Activated T-cell treated with anti-CD3 and anti-CD28 coated beads for 24 hours (primary cell): ENCODE measurements around the gene HSBP1.

ENCODE experiments used
- DNase-seq: peaks from one replicate; pipeline ENCODE4 v3.0.0-alpha.2; 2020; ENCODE audit warnings: low read depth

Gene HSBP1

DNA sequence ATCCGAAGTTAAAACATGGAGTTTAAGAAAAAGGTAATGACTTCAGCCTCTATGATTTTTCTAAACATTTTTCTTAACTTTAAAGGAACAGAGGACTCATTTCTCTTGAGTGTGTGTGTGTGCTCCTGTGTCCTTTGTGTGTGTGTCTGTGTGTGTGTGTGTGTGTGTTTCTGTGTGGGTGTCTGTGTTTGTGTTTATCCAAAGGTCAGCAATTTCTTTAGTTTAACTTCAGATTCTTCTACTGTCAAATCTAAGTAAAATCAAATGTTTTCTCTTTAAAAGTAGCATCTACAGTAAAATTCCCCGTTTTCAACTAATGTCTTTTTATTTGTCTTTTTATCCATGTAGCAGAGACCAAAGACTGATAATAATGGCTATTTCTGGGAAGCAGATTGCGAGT is 31.8 kb downstream of the HSBP1 start:
- no peak for DNase-seq

GRCh38 chr16:83840060-83840617 is 32.4 kb downstream of the HSBP1 start:
- DNase-seq: no peak

DNA sequence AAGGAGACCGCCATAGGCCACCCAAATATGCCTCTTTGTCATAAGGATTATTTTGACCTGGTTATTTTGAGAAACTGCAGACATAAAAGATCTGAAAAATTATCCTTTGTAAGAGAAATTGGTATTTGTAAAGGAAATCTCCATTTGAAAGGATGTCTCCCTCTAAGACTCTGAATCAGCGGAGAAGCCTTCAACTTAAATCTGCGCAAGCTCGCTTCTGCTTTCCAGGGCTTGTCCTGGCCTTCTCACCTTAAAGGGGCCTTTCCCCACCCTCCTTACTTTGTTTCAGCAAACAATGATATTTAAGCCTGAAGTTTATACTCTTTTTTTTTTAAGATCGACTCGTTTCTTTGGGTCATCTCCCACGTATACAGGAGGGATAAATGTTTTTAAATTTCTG is 34.5 kb downstream of the HSBP1 start:
- no peak for DNase-seq

DNA sequence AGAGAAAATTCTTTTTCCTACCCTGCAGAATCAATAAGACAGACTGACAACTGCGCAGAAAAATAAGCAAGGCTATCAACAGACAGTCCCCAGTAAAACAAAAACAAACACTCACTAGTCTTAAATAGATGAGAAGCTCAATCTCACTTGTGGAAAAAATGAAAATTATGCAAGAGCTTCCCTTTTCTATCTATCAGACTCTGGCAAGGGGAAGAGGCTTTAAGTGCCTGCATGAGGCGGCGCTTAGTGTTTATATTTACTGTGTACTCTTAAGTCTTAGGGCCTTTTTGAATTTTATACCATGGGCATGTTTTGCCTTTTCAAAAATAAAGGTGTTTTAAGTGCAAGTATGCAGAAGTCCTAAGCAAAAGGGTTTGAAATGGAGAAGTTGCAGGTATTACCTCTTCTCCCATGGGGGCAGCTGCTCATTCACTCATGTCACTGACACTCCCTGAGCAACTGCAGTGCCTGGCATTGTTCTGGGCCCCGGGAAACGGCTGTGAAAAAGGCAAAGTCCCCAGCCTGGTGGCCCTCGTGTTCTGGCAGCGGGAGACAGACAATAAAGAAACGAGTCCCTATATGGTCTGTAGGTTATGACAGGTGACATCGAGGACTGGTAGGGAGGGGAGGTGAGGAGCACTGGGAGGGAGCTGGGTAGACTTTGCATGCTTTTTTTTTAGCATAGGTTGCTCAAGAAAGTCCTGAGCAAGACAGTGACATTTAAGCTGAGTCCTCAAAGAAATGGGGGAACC is 35.2 kb downstream of the HSBP1 start:
- DNase-seq: no peak

DNA sequence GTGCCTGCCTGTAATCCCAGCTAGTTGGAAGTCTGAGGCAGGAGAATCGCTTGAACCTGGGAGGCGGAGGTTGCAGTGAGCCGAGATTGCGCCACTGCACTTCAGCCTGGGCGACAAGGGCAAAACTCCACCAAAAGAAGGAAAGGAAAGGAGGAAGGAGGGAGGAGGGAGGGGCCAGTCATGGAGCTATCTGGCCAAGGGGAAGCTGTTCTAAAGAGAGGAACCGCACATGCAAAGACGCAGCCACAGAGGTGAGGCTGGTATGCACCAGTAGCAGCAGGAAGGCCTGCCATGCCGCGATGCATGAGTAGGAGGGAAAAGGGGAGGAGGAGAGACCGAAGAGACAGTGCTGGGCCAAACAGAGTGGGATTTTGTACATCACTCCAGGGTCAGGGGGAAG is 35.9 kb downstream of the HSBP1 start:
- DNase-seq: no peak

DNA sequence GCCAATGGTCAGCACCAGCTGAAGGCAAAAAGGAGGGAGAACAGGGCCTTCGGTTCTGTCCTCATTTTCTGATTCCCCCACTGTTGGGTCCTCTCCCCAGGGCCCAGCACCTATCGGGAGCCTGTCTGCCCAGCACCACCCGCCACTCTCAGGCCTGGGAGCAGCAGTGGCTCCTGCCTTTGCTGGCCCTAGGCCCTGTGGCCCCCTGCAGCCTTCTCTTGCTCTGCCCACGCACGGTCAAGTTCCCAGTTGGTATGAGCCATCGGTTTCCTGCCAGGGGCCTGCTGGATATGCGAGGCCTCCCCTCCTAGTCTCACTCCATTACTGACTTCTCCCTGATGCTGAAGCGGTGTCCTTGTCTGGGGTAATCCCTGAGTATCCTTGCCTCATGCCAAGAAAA is 37.5 kb downstream of the HSBP1 start:
- no peak for DNase-seq

DNA sequence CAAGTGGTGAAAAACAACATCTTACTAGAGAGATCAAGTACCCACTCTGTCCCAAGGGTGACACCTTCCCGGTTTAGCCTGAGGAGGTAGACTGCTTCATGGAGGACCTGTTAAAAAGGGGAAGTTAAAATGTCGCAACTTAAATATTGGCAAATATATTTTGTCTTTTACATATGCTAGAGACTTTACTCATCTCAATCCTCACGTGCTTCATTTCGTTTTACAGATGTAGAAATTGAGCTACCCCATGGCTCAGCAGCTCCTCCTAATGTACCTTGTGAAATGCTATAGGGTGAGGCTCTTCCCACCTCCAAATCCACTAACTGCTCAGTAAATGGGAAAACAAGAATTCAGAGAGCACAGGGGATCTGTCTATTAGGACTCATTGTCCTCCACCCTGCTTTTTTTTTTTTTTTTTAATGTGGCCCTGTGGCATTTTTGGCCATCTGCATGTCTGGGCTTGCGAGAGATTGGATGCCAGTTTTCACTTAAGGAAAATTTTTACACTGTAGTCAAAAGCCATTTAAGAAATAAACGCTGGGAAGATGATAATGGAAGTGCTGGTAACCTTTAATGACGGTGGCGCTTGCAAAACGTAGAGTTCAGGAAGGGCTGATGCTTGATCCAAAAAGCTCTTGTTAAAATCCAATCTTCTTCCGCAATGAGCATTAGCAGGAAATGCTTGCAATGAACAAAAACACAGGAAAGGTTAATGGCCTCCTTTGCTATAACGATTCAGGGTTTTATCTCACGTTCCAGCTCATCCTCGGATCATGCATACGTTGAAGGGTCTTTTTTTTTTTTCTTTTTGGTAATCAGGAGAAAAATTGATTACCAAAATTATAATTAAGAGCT is 39.8 kb downstream of the HSBP1 start:
- DNase-seq: no peak

DNA sequence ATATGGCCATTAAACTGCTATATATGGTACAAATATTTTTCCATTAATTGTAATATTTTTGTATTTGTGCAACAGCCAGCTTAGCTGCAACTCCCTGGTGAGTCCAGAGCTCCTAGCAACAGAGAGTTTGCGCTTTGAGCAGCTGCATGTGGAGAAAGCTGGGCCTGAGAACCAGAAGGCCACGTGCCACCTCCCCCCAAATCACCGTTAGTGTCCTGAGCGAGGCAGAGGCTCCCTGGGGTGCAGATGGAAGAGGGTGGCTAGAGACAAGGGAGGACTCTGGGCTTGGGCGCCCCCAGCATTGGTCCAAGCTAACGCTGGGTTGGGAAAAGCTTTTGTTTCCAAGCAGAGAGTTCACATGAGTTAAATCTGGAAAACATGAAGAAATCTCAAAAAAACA is 41.6 kb downstream of the HSBP1 start:
- DNase-seq: no peak

- DNase-seq: no peak
These were observed 43.2 kb downstream of the HSBP1 start for GRCh38 chr16:83850947-83851346.

DNA sequence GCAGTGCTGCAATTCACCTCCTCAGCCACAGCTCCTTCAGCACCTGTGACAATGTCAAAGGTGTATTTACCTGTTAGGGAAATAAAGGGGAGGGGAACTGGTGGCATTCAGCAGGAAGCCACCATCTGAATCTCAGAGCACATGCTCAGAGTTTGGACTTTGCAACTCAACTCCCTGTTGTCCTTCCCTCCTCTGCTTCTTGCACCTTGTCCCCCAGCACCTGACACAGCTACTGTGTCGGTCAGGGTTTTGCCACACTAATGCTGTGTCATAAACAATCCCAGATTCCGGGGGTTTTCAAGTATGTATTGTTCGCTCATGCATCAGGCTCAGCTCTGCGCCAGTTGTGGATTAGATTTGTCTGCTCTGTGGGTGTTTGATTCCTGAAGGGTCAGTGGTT is 43.7 kb downstream of the HSBP1 start:
- no peak for DNase-seq

DNA sequence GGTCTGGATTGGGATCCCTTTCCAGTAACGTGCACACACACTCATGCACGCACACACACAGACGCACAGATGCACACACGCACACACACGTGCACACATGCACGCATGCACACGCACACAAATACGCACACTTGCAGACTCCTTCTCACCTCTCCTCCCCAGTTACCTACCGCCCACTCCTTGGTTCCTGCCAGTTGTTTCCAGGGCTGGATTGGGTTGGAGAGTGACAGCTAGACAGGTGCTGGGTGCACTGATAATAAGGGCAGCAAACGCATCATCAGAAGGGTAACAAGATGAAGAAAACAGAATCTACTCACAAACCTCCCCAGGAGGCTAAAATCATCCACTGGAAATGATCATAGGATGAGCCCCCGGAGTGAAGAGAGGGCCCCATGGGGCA is 45.0 kb downstream of the HSBP1 start:
- no peak for DNase-seq

GRCh38 chr16:83853834-83854233 is 46.1 kb downstream of the HSBP1 start:
- no peak for DNase-seq

GRCh38 chr16:83854420-83854819 is 46.6 kb downstream of the HSBP1 start:
- DNase-seq: no peak

DNA sequence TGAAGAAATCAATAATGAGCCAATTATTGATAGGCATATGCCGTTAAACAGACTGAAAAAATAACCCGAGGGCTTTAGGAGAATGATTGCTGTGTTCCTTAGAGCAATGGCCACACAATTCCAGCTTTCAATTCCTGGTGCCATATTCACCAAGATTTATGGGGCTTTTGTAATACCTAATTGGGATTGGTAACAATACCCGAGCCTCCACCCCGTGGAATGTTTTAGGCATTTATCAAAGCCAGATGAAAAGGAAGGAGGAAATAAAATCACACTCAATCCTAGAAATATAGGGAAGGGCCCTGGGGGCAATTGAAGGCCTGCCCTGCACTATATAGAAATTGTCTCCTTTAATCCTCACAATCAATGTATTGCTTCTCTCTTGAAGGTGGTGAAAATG is 49.0 kb downstream of the HSBP1 start:
- no peak for DNase-seq

GRCh38 chr16:83859265-83859664 is 51.5 kb downstream of the HSBP1 start:
- DNase-seq: no peak

GRCh38 chr16:83862661-83863060 is 54.9 kb downstream of the HSBP1 start:
- DNase-seq: no peak

DNA sequence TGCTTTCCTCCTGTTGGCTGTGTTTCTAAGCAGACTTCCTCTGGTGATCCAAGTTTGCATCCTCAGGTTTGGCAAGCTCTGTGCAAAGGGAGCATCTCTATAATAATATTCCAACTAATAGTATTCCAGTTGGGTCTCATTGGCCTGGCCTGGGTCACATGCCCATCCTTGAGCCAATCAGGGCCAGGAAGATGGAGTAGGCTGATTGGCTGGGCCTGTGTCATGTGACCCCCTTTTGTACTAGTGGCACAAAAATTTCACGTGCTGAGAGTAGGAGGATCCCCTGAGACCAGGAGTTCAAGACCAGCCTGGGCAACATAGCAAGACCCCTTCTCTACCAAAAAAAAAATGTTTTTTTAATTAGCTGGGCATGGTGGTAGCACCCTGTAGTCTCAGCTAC is 55.9 kb downstream of the HSBP1 start:
- DNase-seq: no peak
